Measurements from ENCODE around the gene ATG4B.

ATG4B gene

GRCh38 chr2:241613017-241613780, 24.3 kb upstream of the ATG4B start:
- no peak for FAIRE-seq

DNA sequence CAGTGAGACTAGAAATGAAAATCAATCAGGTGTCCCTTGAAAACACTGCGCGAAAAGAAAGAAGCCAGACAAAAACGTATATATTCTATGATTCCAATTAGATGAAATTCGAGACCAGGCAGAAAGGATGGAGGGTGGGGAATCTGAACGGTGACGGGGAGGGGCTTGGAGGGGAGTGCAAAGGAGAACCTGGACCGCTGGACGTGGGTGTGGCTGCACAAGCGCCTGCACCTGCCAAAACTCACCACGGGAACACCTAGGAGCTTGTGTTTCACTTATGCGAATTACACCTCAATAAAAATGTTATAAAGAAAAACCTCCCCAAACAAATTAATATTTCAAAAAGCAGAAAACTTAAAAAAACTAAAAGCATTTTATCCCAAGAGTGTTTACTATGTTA, 22.5 kb upstream of the ATG4B start:
- no peak for FAIRE-seq

GRCh38 chr2:241615522-241616052, 21.9 kb upstream of the ATG4B start:
- FAIRE-seq, result no peak

DNA sequence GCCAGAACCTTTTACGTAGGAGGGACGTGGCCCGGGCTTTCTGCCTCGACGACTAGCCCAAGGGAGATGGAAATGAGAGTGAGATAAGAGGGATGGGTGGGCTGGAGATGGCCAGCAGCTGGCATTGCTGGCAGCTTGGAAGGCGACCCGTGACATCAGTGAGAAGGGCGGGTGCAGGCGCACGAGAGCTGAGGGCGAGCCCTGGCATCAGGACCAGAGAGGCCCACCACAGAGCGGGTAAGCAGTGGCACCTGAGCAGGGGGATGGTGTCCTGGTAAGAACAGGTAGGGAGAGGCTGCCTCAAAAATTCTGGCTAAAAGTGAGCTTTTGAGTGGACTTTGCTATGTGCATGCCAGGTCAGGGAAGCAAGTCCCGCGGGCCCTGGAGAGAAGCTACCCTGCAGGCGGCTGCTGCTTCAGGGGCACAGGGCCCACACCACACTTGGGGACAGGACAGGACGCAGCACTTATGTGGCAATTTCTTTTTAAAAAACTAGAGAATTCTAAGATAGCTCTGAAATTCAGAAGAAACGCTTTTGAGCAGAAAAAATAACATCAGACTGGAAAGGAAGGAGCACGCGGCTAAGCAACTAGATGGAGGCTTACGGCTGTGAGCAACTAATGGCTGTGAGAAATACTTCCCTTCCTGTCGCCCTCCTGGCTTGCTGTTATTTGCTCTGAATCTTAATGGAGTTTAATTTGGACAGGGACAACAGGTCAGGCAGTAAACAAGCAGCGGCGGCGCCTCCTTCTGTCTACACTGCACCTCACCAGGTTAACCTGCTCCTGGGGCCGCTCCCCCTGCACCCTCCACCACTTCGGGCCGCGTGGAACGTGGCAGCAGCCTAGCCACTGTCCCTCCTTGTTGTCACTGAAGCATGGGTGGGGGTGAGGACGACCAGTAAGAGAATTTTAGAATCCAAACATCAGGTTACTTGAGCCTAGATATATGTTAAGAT, 21.0 kb upstream of the ATG4B start:
- no peak for FAIRE-seq

DNA sequence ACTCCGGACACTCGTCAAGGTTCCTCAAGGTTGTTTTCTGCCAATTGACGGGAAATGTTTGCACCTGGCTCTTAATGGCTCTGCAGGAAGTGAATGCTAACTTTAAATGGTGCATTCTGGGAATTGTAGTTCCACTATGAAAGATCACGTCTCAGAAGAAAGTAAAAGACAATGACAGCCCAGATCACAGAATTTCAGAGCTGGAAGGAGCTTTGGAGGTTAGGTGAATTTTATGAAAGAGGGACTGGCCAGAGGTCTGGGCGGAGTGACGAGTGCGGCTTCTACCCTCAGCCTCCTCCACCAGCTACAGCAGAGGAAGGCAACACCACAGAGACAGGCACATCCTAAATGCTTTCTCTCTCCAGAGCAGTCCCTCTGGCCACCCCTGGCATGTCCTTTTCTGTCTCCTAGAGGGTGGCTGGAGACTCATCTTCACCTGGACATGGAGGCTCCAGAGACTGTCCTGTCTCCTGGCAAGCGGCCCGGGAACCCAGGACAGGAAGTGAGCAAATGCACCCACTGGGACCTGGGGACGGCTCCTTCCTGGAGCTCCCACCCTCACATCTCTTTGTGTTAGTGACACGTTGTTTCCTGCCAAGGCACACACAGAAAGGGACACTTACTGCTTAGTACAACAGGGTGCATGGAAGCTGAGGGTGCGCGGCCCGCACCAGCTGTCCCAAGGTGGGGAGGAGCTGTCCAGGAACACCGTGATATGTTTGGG, 19.9 kb upstream of the ATG4B start:
- FAIRE-seq, result no peak

DNA sequence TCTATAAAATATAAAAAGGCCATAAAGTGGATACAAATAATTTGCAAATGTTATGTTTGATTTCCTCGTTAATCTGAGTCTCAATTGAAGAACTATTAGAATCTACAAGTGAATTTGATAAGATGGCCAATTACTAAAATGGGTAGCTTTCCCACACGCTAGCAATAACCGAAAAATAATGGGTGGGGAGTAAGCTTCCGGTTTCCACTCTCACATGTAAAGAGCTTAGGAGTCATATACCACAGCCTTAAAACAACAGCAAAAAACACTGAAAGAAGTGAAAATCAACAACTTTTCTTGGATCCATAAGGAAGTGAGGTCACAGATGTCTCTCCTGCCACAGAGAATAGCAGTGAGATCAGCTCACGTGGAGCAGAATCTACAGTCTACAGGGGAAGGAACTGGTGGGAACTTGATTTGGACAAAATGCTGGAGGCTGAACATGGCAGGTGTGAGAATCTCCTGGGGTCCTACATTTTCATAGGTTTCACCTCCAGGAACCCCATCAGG, 19.1 kb upstream of the ATG4B start:
- FAIRE-seq, result no peak

DNA sequence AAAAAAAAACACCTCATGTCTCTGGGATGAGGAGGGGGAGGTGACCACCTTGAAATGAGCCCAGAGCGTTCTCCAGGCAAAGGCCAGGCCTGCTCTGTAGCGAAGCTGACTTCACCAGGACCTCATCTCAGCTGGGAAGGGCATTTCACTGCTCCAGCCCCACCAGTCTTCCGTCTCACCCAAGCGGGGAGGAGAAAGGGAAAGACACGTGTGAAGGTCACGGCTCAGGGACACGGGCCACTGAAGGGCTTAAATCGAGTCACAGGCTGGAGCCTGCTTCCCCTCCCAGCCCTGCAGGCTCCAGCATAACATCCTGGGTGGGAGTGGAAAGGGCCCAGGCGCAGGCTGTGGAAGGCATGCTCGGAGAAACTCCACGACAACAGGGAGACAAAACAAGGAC, 18.7 kb upstream of the ATG4B start:
- FAIRE-seq, result no peak

GRCh38 chr2:241619597-241620418, 17.7 kb upstream of the ATG4B start:
- no peak for FAIRE-seq

- no peak for FAIRE-seq
Measured at GRCh38 chr2:241620419-241620769, 17.1 kb upstream of the ATG4B start.

GRCh38 chr2:241627675-241628074, 9.8 kb upstream of the ATG4B start:
- no peak for FAIRE-seq

DNA sequence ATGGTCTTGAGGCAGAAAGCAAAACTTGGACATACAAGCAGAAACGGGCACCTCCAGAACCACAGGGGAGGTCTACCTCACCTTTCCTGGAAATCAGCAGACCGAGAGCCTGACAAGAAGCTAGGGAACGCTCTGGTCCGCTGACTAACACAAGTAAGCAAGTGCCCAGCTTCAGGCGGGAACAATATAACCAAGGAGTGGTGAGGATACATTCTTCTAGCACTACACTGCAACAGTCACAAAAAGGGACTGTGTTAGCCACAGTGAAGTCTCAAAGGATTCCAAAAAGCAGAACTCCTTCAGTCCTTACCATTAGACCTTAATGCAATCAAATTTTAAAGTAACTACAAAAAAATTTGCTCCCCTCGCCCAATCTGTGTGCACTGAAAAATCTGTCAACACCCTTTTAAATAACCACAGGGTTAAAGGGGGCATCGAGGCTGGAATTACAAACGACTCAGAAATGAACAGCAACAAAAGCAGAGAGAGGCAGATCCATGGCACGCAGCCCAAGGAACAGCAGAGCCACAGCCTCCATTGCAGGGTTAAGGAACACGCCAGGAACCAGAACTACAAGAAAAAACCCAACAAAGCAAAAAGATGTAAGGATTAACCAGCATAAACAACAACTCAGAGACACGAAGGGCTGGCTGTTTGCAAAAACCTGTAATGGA, 7.6 kb upstream of the ATG4B start:
- FAIRE-seq, result no peak

DNA sequence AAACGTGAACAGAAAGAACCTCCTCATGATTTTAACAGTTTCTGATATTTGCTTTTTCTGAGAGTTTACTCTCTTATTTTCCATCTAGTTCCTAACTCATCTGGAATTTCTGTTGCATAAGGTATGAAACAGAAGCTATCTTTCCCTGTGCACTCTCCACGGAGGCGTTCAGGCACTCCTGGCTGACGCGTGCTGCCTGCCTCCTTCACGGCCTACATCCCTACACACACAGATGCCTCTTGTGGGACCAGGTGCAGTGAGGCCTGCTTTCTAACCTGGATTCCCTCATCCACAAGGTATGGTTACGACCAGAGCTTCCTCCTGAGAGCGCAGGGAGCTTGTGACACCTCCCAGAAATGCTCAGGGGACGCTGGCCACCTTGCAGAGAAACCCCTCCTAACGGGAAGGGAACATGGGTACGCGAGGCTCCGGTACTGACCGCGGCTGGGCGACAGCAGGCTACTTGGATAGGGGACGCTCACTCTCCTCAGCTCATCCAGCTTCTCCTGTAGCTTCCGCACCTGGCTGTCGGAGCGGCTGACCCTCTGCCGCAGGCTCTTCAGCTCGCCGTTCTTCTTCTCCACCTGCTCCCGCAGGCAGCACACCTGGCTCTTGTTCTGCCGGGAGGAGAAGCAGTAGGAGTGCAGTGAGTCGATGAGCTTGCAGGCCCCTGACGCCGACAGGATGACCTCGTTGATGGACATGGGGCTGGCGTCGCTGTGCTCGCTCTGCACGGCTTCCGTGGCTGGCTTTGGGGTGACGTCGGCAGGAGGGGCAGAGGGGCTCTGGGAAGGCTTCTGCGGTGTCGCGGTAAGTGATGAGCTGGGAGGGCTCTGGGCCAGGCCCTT, 4.8 kb upstream of the ATG4B start:
- no peak for FAIRE-seq

DNA sequence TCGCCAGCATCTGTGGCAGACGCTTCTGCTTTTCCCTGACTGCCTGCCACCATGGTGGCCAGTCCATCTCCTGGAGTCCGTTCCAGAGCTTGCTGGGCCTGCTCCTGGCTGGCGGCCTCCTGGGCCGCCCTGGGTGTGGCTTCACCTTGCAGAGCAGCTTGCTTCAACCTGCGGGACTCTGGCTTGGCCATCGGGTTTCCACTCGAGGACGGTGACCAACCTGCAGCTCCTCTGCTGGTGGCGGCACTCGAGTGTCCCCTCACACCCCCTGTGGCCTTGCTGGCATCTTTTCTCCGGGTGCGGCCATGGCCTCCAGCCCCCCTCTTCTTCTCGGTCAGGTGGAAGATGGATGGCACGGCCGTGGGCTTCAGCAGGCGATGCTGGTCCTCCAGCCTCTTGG, 3.9 kb upstream of the ATG4B start:
- no peak for FAIRE-seq

- FAIRE-seq, result no peak
Measured at GRCh38 chr2:241635756-241636155, 1.7 kb upstream of the ATG4B start.

DNA sequence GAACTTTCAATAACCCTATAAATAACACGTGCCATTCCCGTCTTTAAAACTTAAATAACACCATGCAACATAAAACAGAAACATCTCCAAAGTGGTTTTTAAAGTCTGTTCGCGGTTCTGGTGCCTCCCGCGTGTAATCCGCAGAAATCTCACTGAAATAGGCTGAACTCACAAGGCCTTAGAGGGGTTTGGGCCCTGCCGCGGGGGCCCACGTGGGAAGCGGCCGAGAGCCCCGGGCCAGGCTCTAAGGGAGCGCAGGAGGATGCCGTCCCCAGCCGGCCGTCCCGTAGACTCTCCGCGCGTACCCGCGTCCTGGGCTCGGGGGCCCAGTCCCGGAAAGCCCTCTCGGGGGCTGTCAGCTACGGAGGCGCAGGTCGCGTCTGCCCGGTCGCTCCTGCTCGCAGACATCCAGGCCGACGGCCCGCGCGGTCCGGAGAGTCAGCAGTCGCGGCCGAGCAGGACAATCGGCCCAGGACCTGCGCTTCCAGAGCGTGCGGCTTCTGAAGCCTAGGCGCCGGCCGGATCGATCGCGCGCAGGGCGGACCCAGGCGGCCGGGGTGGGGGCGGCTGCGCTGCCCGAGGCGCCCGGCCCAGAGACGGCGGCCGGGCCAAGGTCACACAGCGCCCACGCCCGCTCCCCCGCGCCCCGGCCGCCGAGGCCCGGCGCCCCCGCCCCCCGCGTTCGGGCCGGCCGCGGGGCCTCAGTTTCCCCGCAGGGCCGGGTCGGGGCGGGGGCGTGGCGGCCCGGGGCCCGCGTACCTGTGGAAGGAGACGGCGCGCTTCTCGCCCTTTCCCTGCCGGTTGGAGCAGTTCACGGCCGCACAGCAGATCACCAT, 1.1 kb upstream of the ATG4B start:
- no peak for FAIRE-seq

DNA sequence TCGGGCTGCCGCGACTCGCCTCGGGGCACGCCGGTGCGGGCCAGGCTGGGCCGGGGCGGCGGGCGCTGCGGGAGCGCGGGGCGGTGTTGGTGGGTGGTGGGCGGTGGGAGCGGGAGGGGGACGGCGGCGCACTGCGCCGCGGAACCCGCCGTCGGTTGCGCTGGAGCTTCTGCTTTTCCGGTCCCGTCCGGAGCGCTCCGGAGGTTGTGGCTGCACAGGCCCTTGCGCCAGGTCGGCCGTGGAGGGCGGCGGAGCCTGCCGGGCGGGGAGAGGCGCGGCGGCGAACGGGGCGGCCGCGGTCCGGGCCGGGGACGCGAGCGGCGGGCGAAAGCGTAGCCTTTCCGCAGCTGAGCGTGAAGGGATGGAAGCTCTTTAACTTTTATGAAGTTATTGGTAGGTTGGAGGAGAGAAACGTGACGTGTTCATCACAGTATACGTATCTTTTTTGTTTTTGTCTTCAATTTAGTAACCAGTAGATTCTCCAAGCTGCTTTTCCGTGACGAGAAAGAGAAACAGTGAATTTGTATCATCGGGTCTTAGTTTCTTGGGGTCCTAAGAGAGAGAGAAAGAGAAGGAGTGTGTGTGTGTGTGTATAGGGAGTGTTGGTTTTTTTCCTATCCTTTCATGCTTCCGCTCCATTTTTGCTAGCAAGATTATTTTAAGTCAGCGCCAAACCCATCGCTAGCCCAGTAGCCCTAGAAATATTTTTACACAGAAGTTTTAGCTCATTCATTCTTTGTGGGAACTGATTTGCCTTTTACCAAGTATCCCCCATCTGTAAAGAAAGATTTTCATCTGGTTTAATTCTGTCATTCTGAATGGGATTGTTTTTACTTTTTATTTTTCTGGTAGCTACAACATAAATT, 535 bp downstream of the ATG4B start:
- FAIRE-seq, result no peak

DNA sequence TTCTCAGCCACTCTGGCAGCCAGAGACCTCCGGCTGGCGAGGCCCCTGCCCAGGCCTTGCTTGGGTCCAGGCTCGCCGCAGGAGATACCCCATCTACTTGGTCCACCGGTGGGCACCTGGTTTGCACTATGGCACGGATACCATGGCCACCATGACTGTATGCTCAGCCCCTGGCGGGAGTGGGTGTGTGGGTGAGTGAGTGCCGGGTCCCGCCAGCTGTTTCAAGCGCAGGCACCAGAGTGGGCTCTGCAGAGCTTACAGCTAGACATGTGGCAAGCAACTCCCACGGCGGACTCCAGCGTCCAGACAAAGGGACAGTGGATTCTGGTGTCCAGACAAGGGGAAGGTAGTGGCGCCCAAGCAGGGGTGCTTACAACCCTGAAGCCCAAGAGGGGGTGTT, 1.4 kb downstream of the ATG4B start:
- no peak for FAIRE-seq

DNA sequence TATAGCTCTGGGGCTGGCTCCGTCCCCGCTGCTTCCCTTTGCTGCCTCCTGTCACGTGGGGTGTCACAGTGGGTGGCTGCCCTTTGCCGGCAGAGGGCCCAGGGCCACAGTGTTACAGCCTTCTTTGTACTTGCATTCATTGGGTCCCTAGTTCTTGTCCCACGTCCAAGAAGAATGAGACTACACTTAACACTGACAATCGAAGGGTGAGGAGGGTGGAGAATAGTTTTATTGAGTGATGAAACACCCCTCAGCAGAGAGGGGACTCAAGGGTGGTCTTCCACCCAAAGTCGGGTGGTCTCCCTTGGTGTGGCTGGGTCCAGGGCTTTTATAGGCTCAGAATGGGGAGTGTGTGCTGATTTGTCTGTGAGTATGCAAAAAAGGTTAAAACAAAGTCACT, 1.9 kb downstream of the ATG4B start:
- FAIRE-seq, result no peak

Measured in endometrium (tissue), 2 donors.